Stimulated activated CD8-positive, alpha-beta memory T cell treated with anti-CD3 and anti-CD28 coated beads, Interleukin-15, amount 100 ng/mL, for 24 hours (primary cell): ENCODE results near the gene ATF4.

Experiments
- DNase-seq: peaks from one replicate; pipeline ENCODE4 v3.0.0-alpha.2; 2020; ENCODE audit warnings: low read depth

ATF4 gene

GRCh38 chr22:39558950-39559349 is 38.6 kb downstream of the ATF4 start:
- no peak for DNase-seq

GRCh38 chr22:39559456-39560105 is 39.2 kb downstream of the ATF4 start:
- no peak for DNase-seq

- DNase-seq: no peak
Observed at GRCh38 chr22:39560127-39560526, 39.8 kb downstream of the ATF4 start.

DNA sequence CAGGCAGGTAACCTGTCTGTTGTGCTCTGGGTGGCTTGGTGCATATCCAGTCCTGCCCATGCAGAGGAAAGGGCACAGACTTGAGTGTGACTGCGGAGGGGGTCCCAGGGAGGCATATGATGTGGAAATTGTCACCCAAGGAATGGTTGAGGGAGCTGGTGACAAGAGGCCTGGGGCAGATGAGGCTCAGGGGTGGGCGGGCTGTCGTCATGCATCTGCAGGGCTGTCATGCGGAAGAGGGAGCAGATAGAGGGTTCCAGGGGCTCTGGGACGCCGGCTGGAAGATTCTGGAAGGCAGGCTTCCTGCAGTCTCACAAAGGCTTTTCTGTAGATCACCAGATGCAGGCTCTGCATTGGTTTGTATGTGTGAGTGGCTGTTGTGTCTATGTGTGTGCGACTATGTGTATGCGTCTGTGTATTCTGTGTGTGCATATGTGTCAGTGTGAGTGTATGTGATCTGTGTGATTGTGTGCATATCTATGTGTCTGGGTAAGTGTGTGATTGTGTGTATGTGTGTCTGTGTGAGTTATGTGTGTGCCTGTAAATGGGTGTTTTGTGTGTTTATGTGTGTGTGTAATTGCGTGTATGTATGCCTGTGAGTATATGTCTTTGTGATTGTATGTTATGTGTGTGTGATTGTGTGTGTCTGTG is 42.6 kb downstream of the ATF4 start:
- DNase-seq: no peak

DNA sequence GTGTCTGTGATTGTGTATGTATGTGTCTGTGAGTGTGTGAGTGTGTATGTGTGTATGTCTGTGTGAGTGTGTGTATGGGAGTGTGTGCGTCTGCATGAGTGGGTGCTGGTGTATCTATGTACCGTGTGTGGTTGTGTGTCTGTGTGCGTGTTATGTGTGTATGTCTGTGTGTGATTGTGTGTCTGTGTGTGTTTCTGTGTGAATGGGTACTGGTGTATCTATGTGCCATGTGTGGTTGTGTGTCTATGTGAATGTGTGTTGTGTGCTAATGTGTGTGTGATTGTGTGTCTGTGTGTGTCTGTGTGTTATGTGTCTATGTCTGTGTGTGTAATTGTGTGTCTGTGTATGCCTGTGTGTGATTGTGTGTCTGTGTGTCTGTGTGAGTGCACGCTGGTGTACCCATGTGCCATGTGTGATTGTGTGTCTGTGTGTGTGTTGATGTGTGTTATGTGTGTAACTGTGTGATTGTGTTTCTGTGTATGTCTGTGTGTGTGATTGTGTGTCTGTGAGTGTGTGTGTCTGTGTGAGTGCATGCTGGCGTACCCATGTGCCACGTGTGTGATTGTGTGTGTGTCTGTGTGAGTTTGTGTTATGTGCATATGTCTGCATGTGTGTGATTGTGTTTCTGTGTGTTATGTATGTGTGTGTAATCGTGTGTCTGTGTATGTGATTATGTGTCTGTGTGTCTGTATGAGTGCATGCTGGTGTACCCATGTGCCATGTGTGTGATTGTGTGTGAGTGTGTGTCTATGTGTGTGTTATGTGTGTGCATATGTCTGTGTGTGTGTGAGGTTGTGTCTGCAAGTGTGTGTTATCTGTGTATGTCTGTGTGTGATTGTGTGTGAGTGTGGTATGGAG is 43.4 kb downstream of the ATF4 start:
- DNase-seq: no peak

- no peak for DNase-seq
Observed at GRCh38 chr22:39565414-39565944, 45.1 kb downstream of the ATF4 start.

DNA sequence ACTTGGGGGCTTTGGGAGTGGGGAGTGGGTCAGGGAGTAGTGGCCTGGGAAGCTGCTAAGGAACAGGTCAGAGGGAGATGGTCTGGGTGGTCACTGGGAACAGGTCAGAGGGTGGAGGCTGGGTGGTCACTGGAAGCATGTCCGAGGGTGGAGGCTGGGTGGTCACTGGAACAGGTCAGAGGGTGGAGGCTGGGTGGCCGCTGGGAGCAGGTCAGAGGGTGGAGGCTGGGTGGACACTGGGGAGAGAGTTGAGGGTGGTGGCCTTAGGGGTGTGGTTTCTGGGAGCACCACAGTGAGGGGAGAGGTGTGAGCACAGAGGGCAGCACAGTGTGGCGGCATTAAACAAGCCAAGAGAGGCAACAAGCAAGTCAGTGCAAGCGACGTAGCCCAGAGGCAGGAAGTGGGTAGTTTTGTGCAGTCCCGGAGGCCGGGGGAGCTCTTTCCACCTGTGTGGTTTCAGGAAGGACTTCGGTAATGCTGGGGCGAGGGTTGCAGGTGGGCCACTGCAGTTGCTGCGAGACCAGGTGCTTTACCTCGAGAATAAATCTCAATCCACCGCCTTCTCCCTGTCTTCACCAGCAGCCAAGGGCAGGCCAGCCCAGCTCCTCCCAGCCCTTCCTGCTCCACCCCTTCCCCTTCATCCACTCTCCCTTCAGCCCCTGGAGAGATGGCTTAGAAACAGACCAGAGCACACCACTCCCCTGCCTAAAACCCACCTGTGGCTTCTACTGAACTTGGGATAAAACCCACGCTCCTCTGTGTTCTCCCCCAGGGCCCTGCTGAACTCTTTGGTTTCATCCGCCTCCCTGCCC is 47.0 kb downstream of the ATF4 start:
- DNase-seq: no peak

DNA sequence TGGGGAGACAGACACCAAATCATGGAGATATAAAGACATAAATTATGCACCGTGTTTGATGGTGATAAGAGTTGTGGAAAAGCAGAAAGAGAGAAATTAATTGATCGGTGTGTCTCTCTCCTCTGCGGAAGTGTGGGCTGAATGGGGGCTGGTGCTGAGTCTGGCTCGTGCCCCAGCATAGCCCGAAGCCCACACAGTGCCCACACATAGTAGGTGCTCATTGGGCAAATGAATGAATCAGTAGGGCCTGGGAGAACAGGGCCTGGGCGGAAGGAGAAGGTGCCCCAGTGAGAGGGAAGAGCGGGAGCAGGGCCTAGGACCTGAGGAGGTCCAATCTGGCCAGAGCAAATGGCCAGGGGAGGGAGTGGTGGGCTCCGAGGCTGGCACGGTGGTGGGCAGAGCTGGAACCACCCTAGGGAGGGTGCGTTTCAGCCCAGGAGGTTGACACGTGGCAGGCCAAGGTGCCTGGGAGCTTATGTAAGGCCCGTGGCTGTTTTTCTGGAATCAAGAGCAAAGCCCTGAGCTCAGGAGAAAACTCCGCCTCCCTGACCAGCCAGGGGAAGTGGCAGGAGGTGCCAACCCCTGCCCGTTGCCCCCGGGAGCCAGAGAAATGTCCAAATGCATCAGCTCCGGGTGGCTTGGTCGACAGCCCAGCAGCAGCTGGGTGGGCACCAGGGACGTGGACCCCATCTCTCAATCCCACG is 48.1 kb downstream of the ATF4 start:
- no peak for DNase-seq

GRCh38 chr22:39569066-39569465 is 48.7 kb downstream of the ATF4 start:
- DNase-seq: no peak

DNA sequence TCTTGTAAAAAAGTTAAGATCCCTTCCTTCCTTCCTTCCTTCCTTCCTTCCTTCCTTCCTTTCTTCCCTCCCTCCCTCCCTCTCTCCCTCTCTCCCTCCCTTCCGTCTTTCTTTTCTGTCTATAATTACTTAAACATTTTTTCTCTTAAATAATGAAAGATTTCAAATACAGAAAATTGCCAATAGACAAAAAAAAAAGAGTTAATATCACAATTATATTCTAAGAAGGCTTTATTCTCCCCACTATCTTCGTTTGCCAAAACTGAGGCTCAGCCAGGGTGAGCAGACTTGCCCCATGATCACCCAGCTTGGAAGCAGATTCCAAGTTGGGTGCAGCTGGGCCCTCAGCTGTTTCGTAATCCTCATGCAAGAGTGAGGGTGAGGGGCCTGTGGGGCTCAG is 49.9 kb downstream of the ATF4 start:
- no peak for DNase-seq

DNA sequence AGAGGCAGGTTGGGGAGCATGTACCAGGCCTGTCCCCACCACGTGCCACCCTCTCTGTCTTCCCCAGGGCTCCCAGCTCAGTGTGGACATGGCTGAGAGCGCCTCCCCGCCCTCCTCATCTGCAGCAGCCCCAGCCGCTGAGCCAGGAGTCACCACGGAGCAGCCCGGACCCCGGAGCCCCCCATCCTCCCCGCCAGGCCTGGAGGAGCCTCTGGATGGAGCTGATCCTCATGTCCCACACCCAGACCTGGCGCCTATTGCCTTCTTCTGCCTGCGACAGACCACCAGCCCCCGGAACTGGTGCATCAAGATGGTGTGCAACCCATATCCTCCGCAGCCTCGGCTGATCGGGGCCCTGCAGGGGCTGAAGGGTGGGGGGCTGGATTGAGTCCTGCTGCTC is 50.3 kb downstream of the ATF4 start, which contains the start of gene CACNA1I:
TSS of gene CACNA1I (plus strand) at position 89 of the 400 bp plus-strand sequence. CDS start at position 89, 0 bp downstream.
- no peak for DNase-seq

DNA sequence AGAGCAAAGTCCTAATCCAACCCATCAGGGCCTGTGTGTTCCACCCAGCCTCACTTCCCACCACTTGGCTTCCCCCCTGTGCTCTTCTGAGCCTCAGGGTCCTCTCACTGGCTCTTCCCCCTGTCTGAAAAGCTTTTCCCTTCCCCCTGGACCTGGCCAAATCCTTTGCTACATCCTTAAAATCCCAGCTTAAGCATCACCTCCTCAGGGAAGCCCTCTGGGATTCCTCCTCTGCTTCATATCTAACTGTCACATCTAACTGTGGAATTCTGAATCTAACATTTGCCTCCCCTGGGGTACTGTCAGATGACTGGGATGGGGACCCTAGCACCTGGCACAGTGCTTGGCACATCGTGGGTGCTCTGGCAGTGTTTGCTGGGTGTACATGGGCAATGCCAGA is 51.2 kb downstream of the ATF4 start:
- DNase-seq: no peak
